ENCODE results near the gene UQCC5. TPM values are rescaled to one million over a fixed set of nuclear protein-coding genes. Genes with fewer than 3 reads are reported as not detected.

UQCC5 gene
- total RNA-seq, 1 experiment from 2014 or later, result 45.8 TPM

GRCh38 chr3:52572221-52572620 is 35.8 kb downstream of the UQCC5 start:
- DNase-seq, result no peak
- no peaks in the 10 kb centered on the region for H3K79me2 ChIP-seq (ENCODE audit: insufficient read depth, low read length)
- no peak overlapping the region for H2AK5ac ChIP-seq (ENCODE audit: insufficient read length, low read length)
- no peak overlapping the region for H3K14ac ChIP-seq (ENCODE audit: insufficient read depth, low read length)
- H3K4me2 ChIP-seq (ENCODE audit: insufficient read depth, insufficient read length, low read length), result no peak overlapping the region
- no CpG with 5 or more reads among the region's 6 CpGs for WGBS (ENCODE audit: extremely low coverage, insufficient read length, low lambda C conversion rate)
- Mint-ChIP-seq H3K4me3 (no peak overlapping the region), H3K9me3 (no peaks in the 10 kb centered on the region; a peak in 1 of 5 replicates), H3K36me3 (ENCODE audit: insufficient read depth in 1 of 3, low read depth in 3 of 3) (peaks cover 8 to 45% (median 40%) of the 10 kb centered on the region in 3 experiments), H3K27ac (no peak overlapping the region), H3K27me3 (ENCODE audit: low read depth) (no peaks in the 10 kb centered on the region), H3K4me1 (peaks cover 0 to 3% of the 10 kb centered on the region in 2 experiments; a peak in 1 of 4 replicates)
- H3K4ac ChIP-seq (ENCODE audit: low read depth, low read length), result no peak overlapping the region
- no peak overlapping the region for H3K27ac ChIP-seq (ENCODE audit: insufficient read length, low read depth, low read length)
- H2BK20ac ChIP-seq (ENCODE audit: low read depth, low read length, poor library complexity, severe bottlenecking), result no peak overlapping the region
- no peak overlapping the region for H2BK120ac ChIP-seq (ENCODE audit: low read depth, low read length, poor library complexity, severe bottlenecking)
- H3K56ac ChIP-seq (ENCODE audit: insufficient read length, low read depth, low read length), result no peak overlapping the region
- no peak overlapping the region for H3T11ph ChIP-seq (ENCODE audit: low read length)
- no peak overlapping the region for H4K8ac ChIP-seq (replicated peaks; ENCODE audit: insufficient read length, low read depth, low read length)
- H3K23me2 ChIP-seq (ENCODE audit: insufficient read length, low read depth, low read length, poor library complexity, severe bottlenecking), result no peaks in the 10 kb centered on the region
- no peaks in the 10 kb centered on the region for H4K20me1 ChIP-seq (ENCODE audit: control insufficient read depth, insufficient read depth, insufficient read length)
- no peak overlapping the region for H2BK12ac ChIP-seq (ENCODE audit: insufficient read length, low read depth, low read length)
- no peak overlapping the region for H3K23ac ChIP-seq (ENCODE audit: insufficient read length, low read depth, low read length)
- no peak overlapping the region for H2AFZ ChIP-seq (ENCODE audit: low read length)
- H4K91ac ChIP-seq (ENCODE audit: insufficient read length, low read depth, low read length), result no peak overlapping the region
- no peak overlapping the region for H3K9ac ChIP-seq (ENCODE audit: extremely low read depth, insufficient read length, low read length)
- no peaks in the 10 kb centered on the region for H3K9me3 ChIP-seq (ENCODE audit: control insufficient read depth, low read depth, low read length)
- no peaks in the 10 kb centered on the region for H3K79me1 ChIP-seq (ENCODE audit: insufficient read depth, low read depth, low read length, poor library complexity, severe bottlenecking)
- H2BK15ac ChIP-seq (ENCODE audit: low read depth, low read length), result no peak overlapping the region
- no peak for TF ChIP-seq CTCF (conservative IDR thresholded peaks at IDR 0.05)
- H4K5ac ChIP-seq (ENCODE audit: insufficient read length, low read depth, low read length), result no peak overlapping the region
- H3K27me3 ChIP-seq (ENCODE audit: insufficient read depth, low read length), result no peaks in the 10 kb centered on the region
- H3K4me1 ChIP-seq (ENCODE audit: insufficient read depth, low read length), result no peaks in the 10 kb centered on the region
- no peak overlapping the region for H3K18ac ChIP-seq (ENCODE audit: insufficient read length, low read depth, low read length)
- H2BK5ac ChIP-seq (ENCODE audit: insufficient read length, low read length), result no peak overlapping the region

Measured in H9 (cell line).